ENCODE data around the gene CXCL5. TPM values are rescaled to one million over a fixed set of nuclear protein-coding genes. Genes with fewer than 3 reads are reported as not detected.

The CXCL5 gene
- total and polyA plus RNA-seq, 8 donors, result 1.3 to 40.1 (median 13.1) TPM; not detected in 2

DNA sequence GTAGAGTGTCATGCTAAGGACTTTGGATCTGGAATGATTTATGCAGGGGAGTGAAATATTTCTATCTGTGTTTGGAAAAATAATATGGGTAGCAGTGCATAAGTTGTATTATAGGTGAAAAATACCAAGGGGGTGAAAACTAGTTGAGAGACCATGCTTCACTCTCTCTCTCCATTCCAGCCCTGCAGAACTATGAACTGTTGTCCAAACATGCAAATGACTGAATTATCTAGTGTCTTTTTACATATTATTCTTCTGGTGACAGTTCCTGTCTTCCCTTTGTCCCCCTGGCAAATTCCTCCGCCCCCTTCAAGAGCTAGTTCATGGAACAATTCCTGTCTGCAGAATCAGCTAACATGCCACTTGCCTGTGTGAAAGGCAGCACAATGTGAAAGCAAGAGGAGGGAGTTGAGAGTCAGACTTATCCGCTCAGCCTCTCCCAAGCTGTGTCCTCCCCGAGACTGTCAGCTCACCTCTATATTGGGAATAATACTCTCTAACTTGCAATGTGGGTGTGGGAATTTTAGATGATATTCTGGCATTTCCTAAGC lies 19.0 kb downstream of the CXCL5 start:
- Histone ChIP-seq H3K4me3 (no peak overlapping the region), H3K36me3 (no peaks in the 10 kb centered on the region), H3K9me3 (peaks cover 0 to 9% (median 0%) of the 10 kb centered on the region in 4 donors), H3K4me1 (peaks cover 0 to 8% (median 4%) of the 10 kb centered on the region in 4 donors), H3K27ac (no peak overlapping the region), H3K27me3 (peaks cover 0 to 12% (median 3%) of the 10 kb centered on the region in 3 donors)
- TF ChIP-seq, protein P1, sequence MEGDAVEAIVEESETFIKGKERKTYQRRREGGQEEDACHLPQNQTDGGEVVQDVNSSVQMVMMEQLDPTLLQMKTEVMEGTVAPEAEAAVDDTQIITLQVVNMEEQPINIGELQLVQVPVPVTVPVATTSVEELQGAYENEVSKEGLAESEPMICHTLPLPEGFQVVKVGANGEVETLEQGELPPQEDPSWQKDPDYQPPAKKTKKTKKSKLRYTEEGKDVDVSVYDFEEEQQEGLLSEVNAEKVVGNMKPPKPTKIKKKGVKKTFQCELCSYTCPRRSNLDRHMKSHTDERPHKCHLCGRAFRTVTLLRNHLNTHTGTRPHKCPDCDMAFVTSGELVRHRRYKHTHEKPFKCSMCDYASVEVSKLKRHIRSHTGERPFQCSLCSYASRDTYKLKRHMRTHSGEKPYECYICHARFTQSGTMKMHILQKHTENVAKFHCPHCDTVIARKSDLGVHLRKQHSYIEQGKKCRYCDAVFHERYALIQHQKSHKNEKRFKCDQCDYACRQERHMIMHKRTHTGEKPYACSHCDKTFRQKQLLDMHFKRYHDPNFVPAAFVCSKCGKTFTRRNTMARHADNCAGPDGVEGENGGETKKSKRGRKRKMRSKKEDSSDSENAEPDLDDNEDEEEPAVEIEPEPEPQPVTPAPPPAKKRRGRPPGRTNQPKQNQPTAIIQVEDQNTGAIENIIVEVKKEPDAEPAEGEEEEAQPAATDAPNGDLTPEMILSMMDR (IDR thresholded peaks at IDR 0.05), result no peak
- TF ChIP-seq EP300 (IDR thresholded peaks at IDR 0.05), result no peak
- TF ChIP-seq POLR2A (IDR thresholded peaks at IDR 0.05), result no peak
- no peak for TF ChIP-seq POLR2AphosphoS5 (IDR thresholded peaks at IDR 0.05)
- 90 to 94% (median 91%) methylated on average over 3 of the region's 3 CpGs for WGBS, 5 donors
- no peak for DNase-seq
- intact Hi-C loops (cut with DNase I; ENCODE audit: low total_unique reads), result no loop called here

GRCh38 chr4:73978886-73979285 lies 19.6 kb downstream of the CXCL5 start:
- no peak overlapping the region for H3K27ac ChIP-seq
- intact Hi-C loops (cut with DNase I; ENCODE audit: low total_unique reads), result no loop called here

DNA sequence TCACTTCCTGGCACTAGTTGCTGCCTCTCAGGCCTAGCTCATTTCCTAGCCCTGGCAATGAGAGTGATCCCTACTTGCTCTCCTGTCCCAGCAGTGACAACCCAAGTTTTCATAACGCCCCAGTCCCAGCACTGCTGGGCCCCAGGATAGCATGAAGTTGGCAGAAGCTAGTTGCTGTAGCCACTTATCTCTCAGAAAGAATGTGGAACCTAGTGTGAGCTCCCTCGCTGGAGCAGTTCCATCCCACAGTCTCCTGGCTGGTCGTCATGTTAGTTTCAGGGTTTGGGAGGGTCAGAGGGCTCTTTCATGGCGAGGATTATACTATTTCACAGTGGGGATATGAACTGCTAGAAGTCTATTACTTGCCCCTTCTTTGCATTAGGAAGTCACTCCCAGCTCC lies 21.8 kb downstream of the CXCL5 start:
- no peak for DNase-seq
- intact Hi-C loops (cut with DNase I; ENCODE audit: low total_unique reads), result no loop called here
- WGBS, 5 donors, result 40 to 71% (median 63%) methylated on average over 4 of the region's 4 CpGs
- H3K27me3 ChIP-seq, result peaks cover 0 to 6% (median 3%) of the 10 kb centered on the region in 3 donors
- TF ChIP-seq, protein P1 (IDR thresholded peaks at IDR 0.05), result no peak
- TF ChIP-seq POLR2A (IDR thresholded peaks at IDR 0.05) (no peak), POLR2AphosphoS5 (IDR thresholded peaks at IDR 0.05) (no peak)
- H3K4me1 ChIP-seq, result peaks cover 0 to 6% (median 2%) of the 10 kb centered on the region in 4 donors
- no peak overlapping the region for H3K27ac ChIP-seq
- H3K36me3 ChIP-seq, result no peaks in the 10 kb centered on the region
- no peak overlapping the region for H3K4me3 ChIP-seq
- peaks cover 0 to 10% (median 2%) of the 10 kb centered on the region in 4 donors for H3K9me3 ChIP-seq

More at GRCh38 chr4:73978886-73979285, 19.6 kb downstream of the CXCL5 start:
- Histone ChIP-seq H3K4me3 (no peak overlapping the region), H3K36me3 (no peaks in the 10 kb centered on the region), H3K9me3 (peaks cover 0 to 10% (median 0%) of the 10 kb centered on the region in 4 donors), H3K27me3 (peaks cover 0 to 12% (median 3%) of the 10 kb centered on the region in 3 donors), H3K4me1 (peaks cover 0 to 8% (median 4%) of the 10 kb centered on the region in 4 donors)
- TF ChIP-seq, protein P1 (IDR thresholded peaks at IDR 0.05), result no peak
- peak in 1 of 3 donors; percentile 23 for TF ChIP-seq POLR2AphosphoS5 (IDR thresholded peaks at IDR 0.05)
- peak in 1 of 2 donors; percentile 24 for DNase-seq

DNA sequence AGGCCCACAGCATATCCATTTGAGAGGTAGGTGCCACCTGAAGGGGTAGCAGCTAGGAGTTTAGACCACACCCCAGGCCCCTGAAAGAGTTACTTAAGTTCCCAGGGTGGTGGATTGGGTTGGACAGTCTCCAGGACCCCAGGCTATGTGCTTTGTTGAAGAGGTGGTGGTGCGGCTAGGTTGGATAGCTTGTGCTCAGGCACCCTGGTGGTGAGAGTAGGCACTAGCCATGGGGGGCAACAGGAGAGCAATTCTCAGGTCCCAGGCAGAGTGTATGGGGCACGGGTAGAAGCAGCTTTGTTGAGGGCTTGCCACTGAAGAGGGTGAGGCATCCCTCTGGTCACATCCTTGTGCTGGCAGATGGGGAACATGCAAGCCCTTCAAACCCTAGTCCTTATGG lies 22.3 kb downstream of the CXCL5 start:
- H3K4me1 ChIP-seq, result peaks cover 0 to 1% (median 0%) of the 10 kb centered on the region in 4 donors
- intact Hi-C loops (cut with DNase I; ENCODE audit: low total_unique reads), result no loop called here
- peaks cover 0 to under 1% (median 0%) of the 10 kb centered on the region in 3 donors for H3K27me3 ChIP-seq
- no peak overlapping the region for H3K27ac ChIP-seq
- H3K9me3 ChIP-seq, result peaks cover 0 to 10% (median 4%) of the 10 kb centered on the region in 4 donors
- no peak for TF ChIP-seq EP300 (IDR thresholded peaks at IDR 0.05)
- no peak for TF ChIP-seq POLR2AphosphoS5 (IDR thresholded peaks at IDR 0.05)
- TF ChIP-seq, protein P1 (IDR thresholded peaks at IDR 0.05), result no peak
- no peak for TF ChIP-seq POLR2A (IDR thresholded peaks at IDR 0.05)
- no peak for DNase-seq
- WGBS, 5 donors, result 88 to 97% (median 90%) methylated on average over 2 of the region's 2 CpGs
- no peaks in the 10 kb centered on the region for H3K36me3 ChIP-seq
- H3K4me3 ChIP-seq, result no peak overlapping the region
